HEK293 (cell line): Measurements from ENCODE around the gene DEPDC5.
"Not testable (repeated sequence)": the region's sequence is repeated elsewhere in the genome, so short reads cannot be mapped to it uniquely, and the experiment has no call there.

Source experiments
- CTCF ChIA-PET: fragments of 350-600 bp; formaldehyde crosslinking; extraction: SDS; loops from one replicate; lab custom pipeline; 2021; ENCODE audit warnings: antibody characterized with exemption; lab: Yijun Ruan, JAX
- POLR2A ChIA-PET: fragments of 300-600 bp; formaldehyde crosslinking; extraction: SDS; loops from one replicate; lab custom pipeline; 2020; ENCODE audit warnings: antibody characterized with exemption, inconsistent platforms; lab: Yijun Ruan, JAX
- H3K27ac ChIP-seq: fragments of 200-500 bp; sonication (Bioruptor generic); 2 replicates; pipeline ENCODE4 v1.5.1; 2014; ENCODE audit warnings: low read depth, low read length, control low read depth, inconsistent platforms; ENCODE audit errors: extremely low read depth
- H3K36me3 ChIP-seq, 2 experiments: fragments of 200-500 bp in 1 of 2; sonication (Bioruptor generic) in 1 of 2; 1 replicate in 1 of 2; 2 replicates in 1 of 2; pipeline ENCODE4 v1.5.1; 2014 to 2017; ENCODE audit warnings: inconsistent platforms in 2 of 2, low read length in 2 of 2; ENCODE audit not compliant: control insufficient read depth in 2 of 2, insufficient read depth in 1 of 2
- H3K4me1 ChIP-seq: fragments of 200-500 bp; sonication (Bioruptor generic); 2 replicates; pipeline ENCODE4 v1.5.1; 2014; ENCODE audit warnings: mild to moderate bottlenecking, low read length, inconsistent platforms; ENCODE audit not compliant: control insufficient read depth, insufficient read depth
- H3K4me3 ChIP-seq: 2 replicates; pipeline ENCODE4 v1.5.1; 2011; ENCODE audit warnings: low read depth, mild to moderate bottlenecking, control low read depth, low read length, moderate library complexity
- H3K9me3 ChIP-seq: fragments of 200-500 bp; sonication (Bioruptor generic); 2 replicates; pipeline ENCODE4 v1.5.1; 2014; ENCODE audit warnings: low read depth, low read length, inconsistent platforms; ENCODE audit not compliant: control insufficient read depth, insufficient read depth
- EGR2 ChIP-seq: fragments of 450-650 bp; formaldehyde crosslinking; IDR thresholded peaks from 2 replicates; pipeline ENCODE4 v1.5.1; 2016; ENCODE audit warnings: low read depth, missing biosample characterization, missing genetic modification characterization
- RBAK ChIP-seq: fragments of 450-650 bp; formaldehyde crosslinking; IDR thresholded peaks from 2 replicates; pipeline ENCODE4 v1.5.1; 2016; ENCODE audit warnings: missing biosample characterization, missing genetic modification characterization
- REPIN1 ChIP-seq: fragments of 450-650 bp; formaldehyde crosslinking; IDR thresholded peaks from 2 replicates; pipeline ENCODE4 v1.5.1; 2017; ENCODE audit warnings: missing biosample characterization, missing genetic modification characterization, low read depth
- SP7 ChIP-seq: fragments of 450-650 bp; formaldehyde crosslinking; IDR thresholded peaks from 2 replicates; pipeline ENCODE4 v1.5.1; 2016; ENCODE audit warnings: missing biosample characterization, missing genetic modification characterization
- ZEB2 ChIP-seq: fragments of 450-650 bp; formaldehyde crosslinking; IDR thresholded peaks from 2 replicates; pipeline ENCODE4 v1.5.1; 2016; ENCODE audit warnings: missing biosample characterization, missing genetic modification characterization
- ZNF132 ChIP-seq: fragments of 450-650 bp; formaldehyde crosslinking; IDR thresholded peaks from 2 replicates; pipeline ENCODE4 v1.5.1; 2017; ENCODE audit warnings: missing biosample characterization, missing genetic modification characterization, borderline replicate concordance
- ZNF138 ChIP-seq: fragments of 450-650 bp; formaldehyde crosslinking; IDR thresholded peaks from 2 replicates; pipeline ENCODE4 v1.5.1; 2016; ENCODE audit warnings: missing biosample characterization, missing genetic modification characterization, borderline replicate concordance
- ZNF146 ChIP-seq: fragments of 450-650 bp; formaldehyde crosslinking; IDR thresholded peaks from 2 replicates; pipeline ENCODE4 v1.5.1; 2016; ENCODE audit warnings: missing biosample characterization, missing genetic modification characterization
- ZNF184 ChIP-seq: fragments of 450-650 bp; IDR thresholded peaks from 2 replicates; pipeline ENCODE4 v1.5.1; 2018; ENCODE audit warnings: missing biosample characterization, mild to moderate bottlenecking, missing genetic modification characterization
- ZNF350 ChIP-seq: fragments of 450-650 bp; formaldehyde crosslinking; IDR thresholded peaks from 2 replicates; pipeline ENCODE4 v1.5.0; 2017; ENCODE audit warnings: missing biosample characterization, mild to moderate bottlenecking, missing genetic modification characterization
- ZNF48 ChIP-seq: fragments of 450-650 bp; formaldehyde crosslinking; IDR thresholded peaks from 2 replicates; pipeline ENCODE4 v1.5.1; 2016; ENCODE audit warnings: missing biosample characterization, missing genetic modification characterization
- ZNF585B ChIP-seq: fragments of 450-650 bp; formaldehyde crosslinking; IDR thresholded peaks from 2 replicates; pipeline ENCODE4 v1.5.1; 2016; ENCODE audit warnings: missing biosample characterization, missing genetic modification characterization
- ZNF629 ChIP-seq: fragments of 450-650 bp; formaldehyde crosslinking; IDR thresholded peaks from 2 replicates; pipeline ENCODE4 v1.5.1; 2017; ENCODE audit warnings: missing biosample characterization, missing genetic modification characterization
- TF ChIP-seq, protein P1 (sequence below): fragments of 450-650 bp; formaldehyde crosslinking; IDR thresholded peaks from 2 replicates; pipeline ENCODE4 v1.5.1; 2017; ENCODE audit warnings: missing biosample characterization, missing genetic modification characterization
- TF ChIP-seq, protein P2 (sequence below): fragments of 450-650 bp; formaldehyde crosslinking; conservative IDR thresholded peaks from 2 replicates; pipeline ENCODE4 v1.5.1; 2016; ENCODE audit warnings: low read depth, missing biosample characterization, missing genetic modification characterization
- TF ChIP-seq, protein P3 (sequence below): fragments of 450-650 bp; formaldehyde crosslinking; IDR thresholded peaks from 2 replicates; pipeline ENCODE4 v1.5.1; 2016; ENCODE audit warnings: missing biosample characterization, missing genetic modification characterization
- TF ChIP-seq, protein P4 (sequence below): fragments of 450-650 bp; formaldehyde crosslinking; IDR thresholded peaks from 2 replicates; pipeline ENCODE4 v1.5.1; 2016; ENCODE audit warnings: missing biosample characterization, missing genetic modification characterization

DEPDC5 gene

DNA sequence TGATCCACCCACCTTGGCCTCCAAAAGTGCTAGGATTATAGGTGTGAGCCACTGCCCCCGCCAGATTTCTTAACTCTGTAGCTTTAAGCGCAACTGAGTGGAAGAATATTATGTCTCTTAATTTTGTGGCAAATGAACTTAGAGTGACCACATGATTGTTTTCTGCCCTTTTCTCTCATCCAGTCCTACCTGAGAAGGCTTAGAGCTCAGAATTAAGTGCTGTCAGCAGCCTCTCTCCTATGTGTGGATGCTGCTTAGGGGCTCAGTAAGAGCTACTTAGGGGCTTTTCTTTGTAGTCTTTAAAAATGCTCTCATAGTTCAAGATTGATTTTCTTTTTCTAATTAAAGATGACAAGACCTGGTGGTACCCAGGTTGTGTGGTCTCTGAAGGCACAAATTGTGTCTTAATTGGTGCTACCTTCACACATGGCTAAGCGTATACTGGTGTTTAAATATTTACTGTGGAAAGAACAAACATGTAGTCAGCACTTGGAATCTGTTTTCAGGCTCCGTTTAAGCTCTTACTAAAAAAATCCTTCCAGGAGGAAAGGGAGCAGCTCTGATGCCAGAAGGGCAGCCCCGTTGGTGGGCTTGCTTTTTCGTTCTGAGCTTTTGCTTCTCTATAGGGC lies 59.3 kb downstream of the DEPDC5 start:
- no peak overlapping the region for H3K4me3 ChIP-seq
- ChIA-PET POLR2A (no interaction called here), CTCF (interaction anchor here (0.6 to 1.0 kb wide), 2 partner anchors 68 to 98 kb away, joined by 3 to 4 read pairs; no protein-coding TSS in a partner anchor)
- no peaks in the 10 kb centered on the region for H3K4me1 ChIP-seq
- H3K36me3 ChIP-seq: peaks cover 40 to 73% of the 10 kb centered on the region in 2 experiments
- no peak overlapping the region for H3K27ac ChIP-seq
- no peaks in the 10 kb centered on the region for H3K9me3 ChIP-seq
- TF ChIP-seq, protein P1, sequence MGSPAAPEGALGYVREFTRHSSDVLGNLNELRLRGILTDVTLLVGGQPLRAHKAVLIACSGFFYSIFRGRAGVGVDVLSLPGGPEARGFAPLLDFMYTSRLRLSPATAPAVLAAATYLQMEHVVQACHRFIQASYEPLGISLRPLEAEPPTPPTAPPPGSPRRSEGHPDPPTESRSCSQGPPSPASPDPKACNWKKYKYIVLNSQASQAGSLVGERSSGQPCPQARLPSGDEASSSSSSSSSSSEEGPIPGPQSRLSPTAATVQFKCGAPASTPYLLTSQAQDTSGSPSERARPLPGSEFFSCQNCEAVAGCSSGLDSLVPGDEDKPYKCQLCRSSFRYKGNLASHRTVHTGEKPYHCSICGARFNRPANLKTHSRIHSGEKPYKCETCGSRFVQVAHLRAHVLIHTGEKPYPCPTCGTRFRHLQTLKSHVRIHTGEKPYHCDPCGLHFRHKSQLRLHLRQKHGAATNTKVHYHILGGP (tag by site-specific recombination): no peak
- TF ChIP-seq ZNF629 (tag by site-specific recombination) (no peak), ZNF146 (no peak), REPIN1 (tag by site-specific recombination) (no peak), ZNF585B (tag by site-specific recombination) (no peak), ZNF138 (tag by site-specific recombination) (no peak), ZNF132 (no peak), ZEB2 (no peak), RBAK (tag by site-specific recombination) (no peak), ZNF184 (tag by site-specific recombination) (no peak), ZNF48 (tag by site-specific recombination) (no peak), ZNF350 (tag by site-specific recombination) (no peak)
- TF ChIP-seq, protein P2, sequence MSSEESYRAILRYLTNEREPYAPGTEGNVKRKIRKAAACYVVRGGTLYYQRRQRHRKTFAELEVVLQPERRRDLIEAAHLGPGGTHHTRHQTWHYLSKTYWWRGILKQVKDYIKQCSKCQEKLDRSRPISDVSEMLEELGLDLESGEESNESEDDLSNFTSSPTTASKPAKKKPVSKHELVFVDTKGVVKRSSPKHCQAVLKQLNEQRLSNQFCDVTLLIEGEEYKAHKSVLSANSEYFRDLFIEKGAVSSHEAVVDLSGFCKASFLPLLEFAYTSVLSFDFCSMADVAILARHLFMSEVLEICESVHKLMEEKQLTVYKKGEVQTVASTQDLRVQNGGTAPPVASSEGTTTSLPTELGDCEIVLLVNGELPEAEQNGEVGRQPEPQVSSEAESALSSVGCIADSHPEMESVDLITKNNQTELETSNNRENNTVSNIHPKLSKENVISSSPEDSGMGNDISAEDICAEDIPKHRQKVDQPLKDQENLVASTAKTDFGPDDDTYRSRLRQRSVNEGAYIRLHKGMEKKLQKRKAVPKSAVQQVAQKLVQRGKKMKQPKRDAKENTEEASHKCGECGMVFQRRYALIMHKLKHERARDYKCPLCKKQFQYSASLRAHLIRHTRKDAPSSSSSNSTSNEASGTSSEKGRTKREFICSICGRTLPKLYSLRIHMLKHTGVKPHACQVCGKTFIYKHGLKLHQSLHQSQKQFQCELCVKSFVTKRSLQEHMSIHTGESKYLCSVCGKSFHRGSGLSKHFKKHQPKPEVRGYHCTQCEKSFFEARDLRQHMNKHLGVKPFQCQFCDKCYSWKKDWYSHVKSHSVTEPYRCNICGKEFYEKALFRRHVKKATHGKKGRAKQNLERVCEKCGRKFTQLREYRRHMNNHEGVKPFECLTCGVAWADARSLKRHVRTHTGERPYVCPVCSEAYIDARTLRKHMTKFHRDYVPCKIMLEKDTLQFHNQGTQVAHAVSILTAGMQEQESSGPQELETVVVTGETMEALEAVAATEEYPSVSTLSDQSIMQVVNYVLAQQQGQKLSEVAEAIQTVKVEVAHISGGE (tag by site-specific recombination): no peak
- TF ChIP-seq, protein P3, sequence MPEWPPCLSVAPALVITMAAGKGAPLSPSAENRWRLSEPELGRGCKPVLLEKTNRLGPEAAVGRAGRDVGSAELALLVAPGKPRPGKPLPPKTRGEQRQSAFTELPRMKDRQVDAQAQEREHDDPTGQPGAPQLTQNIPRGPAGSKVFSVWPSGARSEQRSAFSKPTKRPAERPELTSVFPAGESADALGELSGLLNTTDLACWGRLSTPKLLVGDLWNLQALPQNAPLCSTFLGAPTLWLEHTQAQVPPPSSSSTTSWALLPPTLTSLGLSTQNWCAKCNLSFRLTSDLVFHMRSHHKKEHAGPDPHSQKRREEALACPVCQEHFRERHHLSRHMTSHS (tag by site-specific recombination): no peak
- TF ChIP-seq, protein P4, sequence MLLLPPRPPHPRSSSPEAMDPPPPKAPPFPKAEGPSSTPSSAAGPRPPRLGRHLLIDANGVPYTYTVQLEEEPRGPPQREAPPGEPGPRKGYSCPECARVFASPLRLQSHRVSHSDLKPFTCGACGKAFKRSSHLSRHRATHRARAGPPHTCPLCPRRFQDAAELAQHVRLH: no peak

DNA sequence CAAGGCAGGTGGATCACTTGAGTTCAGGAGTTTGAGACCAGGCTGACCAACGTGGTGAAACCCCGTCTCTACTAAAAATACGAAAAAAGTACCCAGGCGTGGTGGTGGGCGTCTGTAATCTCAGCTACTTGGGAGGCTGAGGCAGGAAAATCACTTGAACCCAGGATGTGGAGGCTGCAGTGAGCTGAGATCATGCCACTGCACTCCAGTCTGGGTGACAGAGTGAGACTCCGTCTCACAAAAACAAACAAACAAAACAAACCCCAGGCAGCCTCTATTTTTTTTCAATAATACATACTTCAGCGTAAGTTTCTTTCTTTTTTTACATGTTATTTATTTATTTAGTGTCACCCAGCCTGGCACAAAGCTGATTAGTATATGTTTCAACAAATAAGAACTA lies 60.1 kb downstream of the DEPDC5 start:
- H3K27ac ChIP-seq, POLR2A ChIA-PET, H3K9me3 ChIP-seq, H3K4me3 ChIP-seq, H3K4me1 ChIP-seq: not testable (repeated sequence)
- peaks cover 44 to 81% of the 10 kb centered on the region in 2 experiments for H3K36me3 ChIP-seq
- CTCF ChIA-PET: interaction anchor here (0.7 to 1.0 kb wide), 2 partner anchors 14 to 68 kb away, joined by 4 to 6 read pairs; no protein-coding TSS in a partner anchor

DNA sequence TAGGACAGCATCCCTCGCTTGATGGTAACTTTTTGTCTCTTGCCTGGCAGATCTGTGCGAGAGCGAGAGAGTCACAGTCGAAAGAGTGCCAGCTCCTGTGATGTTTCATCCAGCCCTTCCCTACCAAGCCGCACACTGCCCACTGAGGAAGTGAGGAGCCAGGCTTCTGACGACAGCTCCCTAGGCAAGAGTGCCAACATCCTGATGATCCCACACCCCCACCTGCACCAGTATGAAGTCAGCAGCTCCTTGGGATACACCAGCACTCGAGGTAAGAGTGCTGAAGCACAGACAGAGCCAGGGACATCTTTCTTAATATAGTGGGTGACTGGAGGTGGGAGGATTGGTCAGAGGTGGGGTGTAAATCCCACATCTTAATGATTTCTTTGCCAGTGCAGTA lies 61.1 kb downstream of the DEPDC5 start:
- ChIA-PET POLR2A (interaction anchor here (0.6 kb wide), 2 partner anchors 7 to 1154 kb away, joined by 4 read pairs; no protein-coding TSS in a partner anchor), CTCF (interaction anchor here (0.5 to 1.2 kb wide), 3 partner anchors 132 to 615 kb away, joined by 3 to 7 read pairs (median 3); no protein-coding TSS in a partner anchor)
- Histone ChIP-seq H3K4me3 (no peak overlapping the region), H3K36me3 (peaks cover 52 to 81% of the 10 kb centered on the region in 2 experiments), H3K9me3 (no peaks in the 10 kb centered on the region), H3K27ac (no peak overlapping the region), H3K4me1 (no peaks in the 10 kb centered on the region)
- TF ChIP-seq EGR2 (peak; percentile 14; the same call in 1 of the 2 replicates), SP7 (no peak)

DNA sequence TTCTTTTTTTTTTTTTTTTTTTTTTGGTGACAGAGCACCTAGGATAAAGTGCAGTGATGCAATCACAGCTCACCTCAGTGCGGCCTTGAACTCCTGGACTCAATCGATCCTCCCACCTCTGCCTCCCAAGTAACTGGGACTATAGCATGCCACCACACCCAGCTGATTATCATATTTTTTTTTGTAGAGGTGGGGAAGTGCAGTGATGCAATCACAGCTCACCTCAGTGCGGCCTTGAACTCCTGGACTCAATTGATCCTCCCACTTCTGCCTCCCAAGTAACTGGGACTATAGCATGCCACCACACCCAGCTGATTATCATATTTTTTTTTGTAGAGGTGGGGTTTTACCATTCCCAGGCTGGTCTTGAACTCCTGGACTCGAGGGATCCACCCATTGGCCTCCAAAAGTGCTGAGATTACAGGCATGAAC lies 61.6 kb downstream of the DEPDC5 start:
- H3K4me1 ChIP-seq, H3K4me3 ChIP-seq, H3K27ac ChIP-seq, H3K9me3 ChIP-seq: not testable (repeated sequence)
- ChIA-PET POLR2A (interaction anchor here (0.6 kb wide), 2 partner anchors 8 to 1154 kb away, joined by 4 read pairs; no protein-coding TSS in a partner anchor), CTCF (interaction anchor here (0.6 to 1.2 kb wide), 3 partner anchors 52 to 615 kb away, joined by 3 to 7 read pairs (median 3); no protein-coding TSS in a partner anchor)
- peaks cover 57 to 81% of the 10 kb centered on the region in 2 experiments for H3K36me3 ChIP-seq
